GM18909 (cell line): ENCODE data around the gene AJM1.
A peak's percentile ranks its signal among the peaks of the same experiment; 100 is the strongest.
"Not testable (repeated sequence)": the region's sequence is repeated elsewhere in the genome, so short reads cannot be mapped to it uniquely, and the experiment has no call there.

Experiments used
- ATAC-seq: cut with Tn5 transposase; IDR thresholded peaks from one replicate; pipeline ENCODE4 v1.9.1; 2021; ENCODE audit warnings: mild to moderate bottlenecking; ENCODE audit not compliant: unreplicated experiment, poor library complexity

The AJM1 gene

GRCh38 chr9:136842380-136842948, at the start of gene AJM1:
TSS of gene AJM1 (plus strand) at chr9:136842478. CDS start at chr9:136844415, 1,937 bp downstream.
- ATAC-seq, result peak; percentile 74

GRCh38 chr9:136793086-136793946, 49.0 kb upstream of the AJM1 start:
- no peak for ATAC-seq

- no peak for ATAC-seq
Measured at GRCh38 chr9:136794281-136794999, 47.8 kb upstream of the AJM1 start.

- no peak for ATAC-seq
Measured at GRCh38 chr9:136795000-136795348, 47.3 kb upstream of the AJM1 start.

GRCh38 chr9:136796238-136796774, 46.0 kb upstream of the AJM1 start, which contains the start of gene CCDC183:
TSS of gene CCDC183 (plus strand) at chr9:136796338. CDS start at chr9:136796398, 60 bp downstream.
- ATAC-seq, result no peak

- ATAC-seq, result not testable (repeated sequence)
Measured at GRCh38 chr9:136796775-136797347, 45.4 kb upstream of the AJM1 start.

- ATAC-seq, result no peak
Measured at GRCh38 chr9:136798708-136799078, 43.6 kb upstream of the AJM1 start.

GRCh38 chr9:136799079-136799853, 43.0 kb upstream of the AJM1 start:
- no peak for ATAC-seq

GRCh38 chr9:136799854-136800657, 42.2 kb upstream of the AJM1 start:
- ATAC-seq, result peak; percentile 47

- ATAC-seq, result no peak
Measured at GRCh38 chr9:136802321-136802720, 40.0 kb upstream of the AJM1 start.

GRCh38 chr9:136803009-136803550, 39.2 kb upstream of the AJM1 start:
- ATAC-seq, result not testable (repeated sequence)

GRCh38 chr9:136803551-136804508, 38.4 kb upstream of the AJM1 start:
- no peak for ATAC-seq

- no peak for ATAC-seq
Measured at GRCh38 chr9:136804509-136805206, 37.6 kb upstream of the AJM1 start.

- no peak for ATAC-seq
Measured at GRCh38 chr9:136805207-136805740, 37.0 kb upstream of the AJM1 start.

- ATAC-seq, result no peak
Measured at GRCh38 chr9:136806067-136806466, 36.2 kb upstream of the AJM1 start.

- peak; percentile 3 for ATAC-seq
Measured at GRCh38 chr9:136806631-136807201, 35.6 kb upstream of the AJM1 start.
